Testis (tissue), 2 donors: ENCODE data around the gene RANBP3.

Experiments used
- POLR2A ChIP-seq: fragments of 450-650 bp; IDR thresholded peaks from one replicate; pipeline ENCODE4 v1.6.1; 2017; ENCODE audit warnings: antibody characterized with exemption, mild to moderate bottlenecking, moderate library complexity
- TF ChIP-seq, protein P1 (sequence below), 3 experiments: fragments of 450-650 bp in 2 of 3; fragments of 200-600 bp in 1 of 3; sonication (generic) in 1 of 3; IDR thresholded peaks; one replicate each; pipeline ENCODE4 v1.5.1; 2016 to 2019; ENCODE audit warnings: antibody characterized with exemption in 3 of 3, mild to moderate bottlenecking in 2 of 3, moderate library complexity in 1 of 3

DNA sequence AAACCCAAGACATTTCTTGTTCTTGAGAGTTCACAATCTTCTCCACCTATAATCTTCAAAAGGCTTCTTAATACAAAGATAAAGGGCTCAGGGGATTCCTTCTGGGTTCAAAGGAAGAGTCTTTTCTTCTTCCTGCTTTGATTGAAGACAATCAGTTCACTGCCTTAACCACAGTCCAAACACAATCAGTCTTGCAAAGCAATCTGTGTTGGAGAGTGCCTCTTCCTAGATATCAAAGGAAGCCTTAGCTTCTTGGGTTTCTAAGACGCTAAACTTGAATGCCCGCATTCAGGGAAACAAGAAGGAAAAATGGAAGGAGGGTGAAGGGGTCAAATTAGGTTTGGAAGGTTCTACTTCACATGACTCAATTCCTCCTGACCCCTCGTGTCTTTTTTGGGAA is 27.2 kb downstream of the RANBP3 start:
- TF ChIP-seq, protein P1, sequence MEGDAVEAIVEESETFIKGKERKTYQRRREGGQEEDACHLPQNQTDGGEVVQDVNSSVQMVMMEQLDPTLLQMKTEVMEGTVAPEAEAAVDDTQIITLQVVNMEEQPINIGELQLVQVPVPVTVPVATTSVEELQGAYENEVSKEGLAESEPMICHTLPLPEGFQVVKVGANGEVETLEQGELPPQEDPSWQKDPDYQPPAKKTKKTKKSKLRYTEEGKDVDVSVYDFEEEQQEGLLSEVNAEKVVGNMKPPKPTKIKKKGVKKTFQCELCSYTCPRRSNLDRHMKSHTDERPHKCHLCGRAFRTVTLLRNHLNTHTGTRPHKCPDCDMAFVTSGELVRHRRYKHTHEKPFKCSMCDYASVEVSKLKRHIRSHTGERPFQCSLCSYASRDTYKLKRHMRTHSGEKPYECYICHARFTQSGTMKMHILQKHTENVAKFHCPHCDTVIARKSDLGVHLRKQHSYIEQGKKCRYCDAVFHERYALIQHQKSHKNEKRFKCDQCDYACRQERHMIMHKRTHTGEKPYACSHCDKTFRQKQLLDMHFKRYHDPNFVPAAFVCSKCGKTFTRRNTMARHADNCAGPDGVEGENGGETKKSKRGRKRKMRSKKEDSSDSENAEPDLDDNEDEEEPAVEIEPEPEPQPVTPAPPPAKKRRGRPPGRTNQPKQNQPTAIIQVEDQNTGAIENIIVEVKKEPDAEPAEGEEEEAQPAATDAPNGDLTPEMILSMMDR (IDR thresholded peaks at IDR 0.05): no peak
- no peak for TF ChIP-seq POLR2A
